Measurements from ENCODE around the gene NTRK2. TPM values are rescaled to one million over a fixed set of nuclear protein-coding genes. Genes with fewer than 3 reads are reported as not detected.

The NTRK2 gene
- polyA plus RNA-seq, 5 donors = 0.81 to 2.7 (median 1.6) TPM

GRCh38 chr9:84817038-84817437, 147.5 kb downstream of the NTRK2 start:
- DNase-seq = no peak

GRCh38 chr9:84818791-84819190, 149.3 kb downstream of the NTRK2 start:
- DNase-seq = no peak

GRCh38 chr9:84819491-84819991, 150.0 kb downstream of the NTRK2 start:
- no peak for DNase-seq

- DNase-seq = peak in 1 of 2 donors; percentile 13
Observed at GRCh38 chr9:84821431-84821830, 151.9 kb downstream of the NTRK2 start.

GRCh38 chr9:84822589-84823233, 153.2 kb downstream of the NTRK2 start:
- DNase-seq = no peak

- DNase-seq = no peak
Observed at GRCh38 chr9:84823421-84824271, 154.1 kb downstream of the NTRK2 start.

GRCh38 chr9:84827216-84827765, 157.8 kb downstream of the NTRK2 start:
- DNase-seq = no peak

- no peak for DNase-seq
Observed at GRCh38 chr9:84828046-84828445, 158.5 kb downstream of the NTRK2 start.

GRCh38 chr9:84829471-84829870, 159.9 kb downstream of the NTRK2 start:
- no peak for DNase-seq

- no peak for DNase-seq
Observed at GRCh38 chr9:84829997-84830696, 160.6 kb downstream of the NTRK2 start.

GRCh38 chr9:84831377-84831776, 161.8 kb downstream of the NTRK2 start:
- no peak for DNase-seq

- DNase-seq = no peak
Observed at GRCh38 chr9:84832453-84832852, 162.9 kb downstream of the NTRK2 start.

- no peak for DNase-seq
Observed at GRCh38 chr9:84834426-84834825, 164.9 kb downstream of the NTRK2 start.

- no peak for DNase-seq
Observed at GRCh38 chr9:84835745-84836144, 166.2 kb downstream of the NTRK2 start.

- DNase-seq = no peak
Observed at GRCh38 chr9:84838879-84839278, 169.3 kb downstream of the NTRK2 start.

GRCh38 chr9:84839541-84839940, 170.0 kb downstream of the NTRK2 start:
- DNase-seq = no peak

- no peak for DNase-seq
Observed at GRCh38 chr9:84841931-84842330, 172.4 kb downstream of the NTRK2 start.

GRCh38 chr9:84843175-84843824, 173.8 kb downstream of the NTRK2 start:
- no peak for DNase-seq

- no peak for DNase-seq
Observed at GRCh38 chr9:84845956-84846900, 176.7 kb downstream of the NTRK2 start.

GRCh38 chr9:84846906-84847305, 177.4 kb downstream of the NTRK2 start:
- DNase-seq = no peak

Data from right lung (tissue), 5 donors.